ENCODE measurements around the gene TRIM66.

Gene TRIM66

GRCh38 chr11:8720352-8720751 lies 37.9 kb upstream of the TRIM66 start:
- no peak for TF ChIP-seq CTCF (IDR thresholded peaks at IDR 0.05; ENCODE audit: low read depth, low read length)
- no peak for DNase-seq (ENCODE audit: extremely low read depth, low read depth)

DNA sequence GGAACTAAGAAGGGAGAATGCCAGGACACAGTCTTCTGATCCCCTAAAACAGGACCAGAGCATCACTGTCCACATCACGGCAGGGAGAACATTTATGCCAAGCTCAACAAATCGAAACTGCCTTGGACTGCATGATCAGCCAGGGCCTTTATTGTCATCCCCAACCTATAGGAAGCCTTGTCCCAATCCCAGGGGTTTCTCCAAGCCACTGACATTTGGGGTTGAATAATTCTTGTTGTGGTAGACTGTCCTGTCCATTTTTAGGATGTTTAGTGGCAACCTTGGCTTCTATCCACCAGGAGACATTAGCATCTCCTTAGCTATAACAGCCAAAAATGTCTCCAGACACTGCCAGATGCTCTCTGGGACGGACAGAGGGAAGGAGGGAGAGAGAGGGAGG lies 37.3 kb upstream of the TRIM66 start:
- DNase-seq (ENCODE audit: extremely low read depth, low read depth): no peak
- no peak for TF ChIP-seq CTCF (IDR thresholded peaks at IDR 0.05; ENCODE audit: low read depth, low read length)

GRCh38 chr11:8719211-8719649 lies 36.8 kb upstream of the TRIM66 start:
- TF ChIP-seq CTCF (IDR thresholded peaks at IDR 0.05; ENCODE audit: low read depth, low read length): no peak
- DNase-seq (ENCODE audit: extremely low read depth, low read depth): peak; percentile 63

DNA sequence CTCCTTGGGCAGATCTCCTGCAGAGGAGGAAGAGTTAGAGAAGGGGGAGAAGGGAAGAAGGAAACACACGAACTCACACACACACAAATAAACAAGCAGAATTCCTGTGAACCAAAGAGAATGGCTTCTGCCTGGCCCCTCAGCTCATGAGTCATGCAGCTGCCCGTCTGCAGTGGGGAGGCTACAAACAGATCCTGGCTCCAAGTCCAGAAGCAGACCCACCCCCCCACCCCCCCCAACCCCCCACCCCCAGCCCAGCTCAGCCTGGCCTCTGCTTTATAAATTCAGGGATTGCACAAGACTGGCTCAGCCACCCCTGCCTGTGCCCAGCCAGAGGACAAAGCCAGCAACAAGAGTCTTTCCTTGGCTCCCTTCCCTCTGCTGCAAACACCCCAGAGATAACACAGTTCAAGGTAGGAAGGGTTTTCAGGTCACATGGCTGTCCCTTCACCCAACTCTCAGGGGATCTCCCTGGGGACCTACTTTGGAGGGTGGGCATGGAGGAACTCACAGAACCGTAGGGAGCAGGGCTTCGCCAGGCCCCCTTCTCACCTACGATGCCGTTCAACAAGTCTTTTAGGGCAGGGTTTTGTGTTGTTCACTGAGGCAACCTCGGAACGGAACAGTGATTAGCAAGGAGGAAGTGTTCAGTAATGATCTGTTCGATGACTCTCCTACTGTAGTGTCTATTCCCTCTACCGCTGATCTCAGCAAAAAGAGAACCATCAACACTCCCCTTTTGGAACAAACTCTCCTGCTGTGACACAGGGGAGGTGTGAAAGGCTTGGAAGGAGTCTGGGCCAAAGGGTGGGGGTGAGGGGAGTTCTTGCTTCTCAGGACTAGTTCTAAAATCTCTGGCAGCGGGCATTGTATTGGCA lies 35.6 kb upstream of the TRIM66 start:
- no peak for TF ChIP-seq CTCF (IDR thresholded peaks at IDR 0.05; ENCODE audit: low read depth, low read length)
- DNase-seq (ENCODE audit: extremely low read depth, low read depth): peak; percentile 90

DNA sequence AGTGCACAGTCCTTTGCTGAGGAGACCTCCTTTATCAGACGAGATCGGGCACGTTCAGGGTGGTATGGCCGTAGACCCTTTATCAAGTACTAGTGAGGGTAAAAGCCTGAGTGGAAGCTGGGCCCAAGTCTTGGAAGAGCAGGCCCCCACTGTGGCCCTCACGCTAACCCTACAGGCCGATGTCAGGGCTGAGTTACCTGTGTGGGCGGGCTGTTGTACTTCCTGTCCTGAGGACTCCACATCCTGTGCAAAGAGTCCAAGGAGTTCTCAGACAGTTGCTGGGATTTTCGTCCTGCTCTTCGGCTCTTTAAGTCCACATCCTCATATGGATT lies 35.0 kb upstream of the TRIM66 start:
- no peak for TF ChIP-seq CTCF (IDR thresholded peaks at IDR 0.05; ENCODE audit: low read depth, low read length)
- no peak for DNase-seq (ENCODE audit: extremely low read depth, low read depth)

GRCh38 chr11:8715501-8715900 lies 33.0 kb upstream of the TRIM66 start:
- no peak for DNase-seq (ENCODE audit: extremely low read depth, low read depth)
- TF ChIP-seq CTCF (IDR thresholded peaks at IDR 0.05; ENCODE audit: low read depth, low read length): no peak

- TF ChIP-seq CTCF (IDR thresholded peaks at IDR 0.05; ENCODE audit: low read depth, low read length): no peak
- no peak for DNase-seq (ENCODE audit: extremely low read depth, low read depth)
These were observed 32.3 kb upstream of the TRIM66 start for GRCh38 chr11:8714622-8715225.

Data from AG09319 (cell line).